DND-41 (cell line): ENCODE measurements around the gene HTRA3.

Experiments
- EZH2 ChIP-seq: IDR thresholded peaks from 3 replicates; pipeline ENCODE4 v1.6.1; 2012; ENCODE audit warnings: borderline replicate concordance, low read depth, mild to moderate bottlenecking, moderate library complexity, low read length, inconsistent platforms; ENCODE audit not compliant: severe bottlenecking
- TF ChIP-seq, protein P1 (sequence below): IDR thresholded peaks from 2 replicates; pipeline ENCODE4 v1.5.1; 2012; ENCODE audit warnings: borderline replicate concordance, low read length, moderate library complexity, mild to moderate bottlenecking; ENCODE audit not compliant: poor library complexity, severe bottlenecking; ENCODE audit errors: extremely low read depth

DNA sequence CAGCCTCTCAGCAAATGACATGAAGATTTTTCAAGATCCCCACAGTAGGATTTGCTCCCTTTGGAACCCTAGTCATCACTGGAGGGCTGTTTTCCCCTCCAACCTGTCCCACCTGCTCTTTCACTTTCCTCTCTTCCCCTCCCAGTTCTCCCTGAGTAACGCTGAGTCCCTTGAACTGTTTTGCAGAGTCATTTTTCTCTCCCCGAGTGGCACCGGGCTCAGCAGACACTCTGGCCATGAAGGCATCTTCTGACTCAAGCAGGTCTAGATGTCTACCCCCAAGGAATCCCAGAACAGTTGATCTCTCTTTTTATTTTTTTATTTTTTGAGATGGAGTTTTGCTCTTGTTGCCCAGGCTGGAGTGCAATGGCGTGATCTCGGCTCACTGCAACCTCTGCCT, 52.2 kb downstream of the HTRA3 start:
- TF ChIP-seq EZH2 = no peak
- TF ChIP-seq, protein P1, sequence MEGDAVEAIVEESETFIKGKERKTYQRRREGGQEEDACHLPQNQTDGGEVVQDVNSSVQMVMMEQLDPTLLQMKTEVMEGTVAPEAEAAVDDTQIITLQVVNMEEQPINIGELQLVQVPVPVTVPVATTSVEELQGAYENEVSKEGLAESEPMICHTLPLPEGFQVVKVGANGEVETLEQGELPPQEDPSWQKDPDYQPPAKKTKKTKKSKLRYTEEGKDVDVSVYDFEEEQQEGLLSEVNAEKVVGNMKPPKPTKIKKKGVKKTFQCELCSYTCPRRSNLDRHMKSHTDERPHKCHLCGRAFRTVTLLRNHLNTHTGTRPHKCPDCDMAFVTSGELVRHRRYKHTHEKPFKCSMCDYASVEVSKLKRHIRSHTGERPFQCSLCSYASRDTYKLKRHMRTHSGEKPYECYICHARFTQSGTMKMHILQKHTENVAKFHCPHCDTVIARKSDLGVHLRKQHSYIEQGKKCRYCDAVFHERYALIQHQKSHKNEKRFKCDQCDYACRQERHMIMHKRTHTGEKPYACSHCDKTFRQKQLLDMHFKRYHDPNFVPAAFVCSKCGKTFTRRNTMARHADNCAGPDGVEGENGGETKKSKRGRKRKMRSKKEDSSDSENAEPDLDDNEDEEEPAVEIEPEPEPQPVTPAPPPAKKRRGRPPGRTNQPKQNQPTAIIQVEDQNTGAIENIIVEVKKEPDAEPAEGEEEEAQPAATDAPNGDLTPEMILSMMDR = no peak
